Glomerular endothelial cell (primary cell): ENCODE data around the gene LZTS2. TPM values are rescaled to one million over a fixed set of nuclear protein-coding genes. Genes with fewer than 3 reads are reported as not detected.
"Not testable (repeated sequence)": the region's sequence is repeated elsewhere in the genome, so short reads cannot be mapped to it uniquely, and the experiment has no call there.

Experiments used
- DNase-seq: peaks from one replicate; pipeline ENCODE4 v3.0.0-alpha.2; 2011; ENCODE audit warnings: low read depth, low spot score; ENCODE audit errors: extremely low read depth
- total RNA-seq: library from RNA; depleted of rRNA; stranded (reverse); fragments of >200 nt; gene quantifications from 2 replicates; pipeline ENCODE4 v1.2.3, GENCODE V29; 2015

LZTS2 gene
- total RNA-seq, 1 donor from 2014 or later: 109 TPM

GRCh38 chr10:101031128-101031795 lies 31.7 kb downstream of the LZTS2 start, which contains the start of the genes PDZD7 and SFXN3:
TSS of gene PDZD7 (minus strand) at chr10:101031129. CDS start at chr10:101030219, 910 bp downstream.
TSS of gene SFXN3 (plus strand) at chr10:101031234. CDS start at chr10:101034695, 3,461 bp downstream.
- no peak for DNase-seq

DNA sequence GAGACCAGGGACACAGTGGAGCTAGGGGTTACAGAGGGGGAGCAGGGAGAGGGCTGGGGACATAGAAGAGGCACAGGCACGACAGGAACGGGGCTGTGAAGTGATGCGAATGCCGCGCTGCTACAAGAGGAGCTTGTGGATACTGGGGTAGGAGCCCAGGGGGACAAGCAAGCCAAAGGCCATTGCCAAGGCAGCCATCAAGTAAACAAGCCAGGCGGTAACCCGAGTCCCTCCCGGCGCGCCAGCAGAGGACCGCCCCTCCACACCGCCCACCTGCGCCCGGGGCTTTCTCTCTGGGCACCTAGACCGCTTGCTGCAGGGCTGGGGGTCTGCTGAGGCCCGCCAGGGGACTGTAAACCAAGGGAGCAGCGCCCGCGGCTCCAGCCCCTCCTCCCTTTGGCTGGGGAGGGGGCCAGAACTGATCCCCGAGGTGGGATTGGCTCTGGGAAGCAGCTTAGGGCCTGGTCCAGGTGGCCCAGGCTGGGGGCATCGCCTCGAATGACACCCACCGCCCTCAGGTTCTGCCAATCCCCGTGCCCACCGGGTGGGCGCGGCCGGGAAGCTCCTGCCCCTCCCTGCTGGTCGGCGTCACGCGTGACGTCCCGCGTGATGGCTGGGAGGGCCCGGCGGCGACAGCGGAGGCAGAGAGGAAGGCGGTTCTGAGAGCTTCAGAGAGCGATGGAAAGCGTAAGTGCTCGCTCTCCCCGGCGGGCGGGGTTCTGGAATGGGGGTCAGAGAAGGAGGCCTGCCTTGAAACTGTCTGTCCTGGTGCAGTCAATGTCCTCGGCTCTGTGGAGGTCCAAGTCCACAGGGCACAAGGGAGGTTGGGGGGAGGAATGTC lies 32.4 kb downstream of the LZTS2 start:
- no peak for DNase-seq

DNA sequence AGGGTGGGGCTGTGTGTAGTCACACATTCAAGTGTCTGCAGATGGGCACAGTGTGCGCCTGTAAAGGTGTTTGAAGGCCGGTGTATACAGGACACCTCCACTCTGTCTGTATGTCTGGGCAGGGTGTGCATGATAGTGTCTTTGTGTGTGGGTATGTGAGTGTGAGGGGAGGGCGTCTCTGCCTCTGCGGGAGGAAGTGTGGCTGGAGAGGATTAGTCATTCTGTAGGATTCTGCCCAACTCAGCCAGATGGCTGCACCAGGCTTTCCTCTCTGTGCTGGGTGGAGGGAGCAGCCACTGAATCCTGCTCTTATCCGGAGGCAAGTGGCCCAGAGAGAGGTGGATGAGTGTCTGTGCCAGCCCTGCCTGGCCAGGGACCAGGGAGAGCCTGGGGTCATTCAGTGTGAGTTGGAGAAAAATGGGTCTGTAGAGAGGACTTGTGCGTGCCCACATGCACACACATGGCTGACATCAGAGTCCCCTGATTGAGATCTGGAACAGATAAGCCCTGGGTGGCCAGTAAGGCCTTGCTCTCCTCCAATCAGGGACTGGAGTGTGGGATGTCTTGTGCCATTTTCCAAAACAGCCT lies 33.1 kb downstream of the LZTS2 start:
- DNase-seq: no peak

GRCh38 chr10:101033276-101033675 lies 33.7 kb downstream of the LZTS2 start:
- no peak for DNase-seq

DNA sequence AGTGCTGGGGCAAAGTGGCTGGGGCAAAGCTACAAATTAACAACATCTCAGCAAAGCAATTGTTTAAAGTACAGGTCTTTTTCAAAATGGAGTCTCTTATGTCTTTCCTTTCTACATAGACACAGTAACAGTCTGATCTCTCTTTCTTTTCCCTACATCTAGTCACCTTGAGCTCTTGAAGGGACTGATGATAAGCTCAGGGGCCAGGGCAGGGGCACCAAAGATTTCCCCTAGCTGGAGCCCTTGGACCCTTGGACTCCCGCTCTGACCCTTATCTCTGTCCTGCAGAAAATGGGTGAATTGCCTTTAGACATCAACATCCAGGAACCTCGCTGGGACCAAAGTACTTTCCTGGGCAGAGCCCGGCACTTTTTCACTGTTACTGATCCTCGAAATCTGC lies 34.8 kb downstream of the LZTS2 start:
- not testable (repeated sequence) for DNase-seq

GRCh38 chr10:101035314-101035713 lies 35.7 kb downstream of the LZTS2 start:
- no peak for DNase-seq

- no peak for DNase-seq
These were observed 36.5 kb downstream of the LZTS2 start for GRCh38 chr10:101035916-101036702.

DNA sequence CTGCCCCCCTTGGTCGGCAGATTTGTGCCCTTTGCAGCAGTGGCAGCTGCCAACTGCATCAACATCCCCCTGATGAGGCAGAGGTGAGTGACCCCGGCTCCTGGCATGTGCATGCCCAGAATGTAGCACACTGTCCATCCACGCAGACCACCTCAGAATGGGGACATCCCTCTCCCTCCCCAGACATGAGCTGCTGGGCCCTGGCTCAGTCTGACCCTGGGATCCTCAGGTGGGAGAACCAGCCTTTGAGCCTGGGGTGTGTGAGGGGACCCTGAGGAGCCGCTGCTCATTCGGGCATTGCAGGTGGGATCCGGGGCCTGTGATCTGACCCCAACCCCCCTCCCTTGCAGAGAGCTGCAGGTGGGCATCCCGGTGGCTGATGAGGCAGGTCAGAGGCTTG lies 37.1 kb downstream of the LZTS2 start:
- no peak for DNase-seq

- DNase-seq: no peak
These were observed 38.9 kb downstream of the LZTS2 start for GRCh38 chr10:101038484-101038883.

GRCh38 chr10:101040061-101040460 lies 40.5 kb downstream of the LZTS2 start:
- no peak for DNase-seq

DNA sequence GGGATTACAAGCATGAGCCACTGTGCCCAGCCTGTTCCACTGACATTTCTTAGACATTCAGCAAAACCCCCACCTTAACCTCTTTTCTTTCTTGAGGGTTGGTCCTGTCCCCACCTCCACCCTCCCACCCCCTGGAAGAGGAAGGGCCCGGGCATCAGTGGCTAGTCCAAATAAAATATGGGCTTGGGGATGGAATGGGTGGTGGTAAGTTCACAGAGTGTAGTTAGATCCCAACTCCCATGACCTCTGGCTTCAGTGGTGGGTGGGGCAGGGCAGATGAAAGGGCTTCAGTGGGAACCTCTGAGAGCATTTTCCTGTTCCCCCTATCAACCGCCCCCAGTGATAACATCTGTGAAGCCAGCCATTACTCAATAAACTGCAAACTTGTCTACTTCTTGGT lies 41.2 kb downstream of the LZTS2 start:
- no peak for DNase-seq

- DNase-seq: no peak
These were observed 41.7 kb downstream of the LZTS2 start for GRCh38 chr10:101041252-101041761.

- no peak for DNase-seq
These were observed 42.5 kb downstream of the LZTS2 start for GRCh38 chr10:101042118-101042517.

- peak; percentile 90 for DNase-seq
These were observed 43.2 kb downstream of the LZTS2 start for GRCh38 chr10:101042667-101043362.

GRCh38 chr10:101043363-101043707 lies 43.7 kb downstream of the LZTS2 start:
- no peak for DNase-seq

- no peak for DNase-seq
These were observed 44.5 kb downstream of the LZTS2 start for GRCh38 chr10:101044117-101044516.

GRCh38 chr10:101046332-101047238 lies 47.0 kb downstream of the LZTS2 start:
- no peak for DNase-seq

GRCh38 chr10:101047268-101047667 lies 47.7 kb downstream of the LZTS2 start:
- DNase-seq: no peak
